GF-D8 (cell line): ENCODE measurements around the gene IMMP2L.
"Not testable (repeated sequence)": the region's sequence is repeated elsewhere in the genome, so short reads cannot be mapped to it uniquely, and the experiment has no call there.

Experiments
- DNase-seq: peaks from one replicate; lab custom pipeline; 2025; lab: John Stamatoyannopoulos, UW

The IMMP2L gene

GRCh38 chr7:111262293-111263116 lies 299.8 kb downstream of the IMMP2L start:
- no peak for DNase-seq

GRCh38 chr7:111261496-111261895 lies 300.8 kb downstream of the IMMP2L start:
- no peak for DNase-seq

GRCh38 chr7:111259991-111260390 lies 302.3 kb downstream of the IMMP2L start:
- DNase-seq: no peak

GRCh38 chr7:111256391-111256790 lies 305.9 kb downstream of the IMMP2L start:
- DNase-seq: no peak

GRCh38 chr7:111255576-111255975 lies 306.7 kb downstream of the IMMP2L start:
- no peak for DNase-seq

- DNase-seq: not testable (repeated sequence)
Observed at GRCh38 chr7:111251365-111251764, 310.9 kb downstream of the IMMP2L start.

- DNase-seq: not testable (repeated sequence)
Observed at GRCh38 chr7:111249807-111250206, 312.5 kb downstream of the IMMP2L start.

- no peak for DNase-seq
Observed at GRCh38 chr7:111242141-111242755, 320.0 kb downstream of the IMMP2L start.

GRCh38 chr7:111240371-111240770 lies 321.9 kb downstream of the IMMP2L start:
- no peak for DNase-seq

GRCh38 chr7:111239437-111239836 lies 322.9 kb downstream of the IMMP2L start:
- no peak for DNase-seq

- no peak for DNase-seq
Observed at GRCh38 chr7:111238886-111239285, 323.4 kb downstream of the IMMP2L start.

GRCh38 chr7:111235709-111236108 lies 326.6 kb downstream of the IMMP2L start:
- DNase-seq: no peak

GRCh38 chr7:111232249-111233084 lies 329.8 kb downstream of the IMMP2L start:
- no peak for DNase-seq

GRCh38 chr7:111229916-111230315 lies 332.4 kb downstream of the IMMP2L start:
- no peak for DNase-seq

GRCh38 chr7:111229181-111229740 lies 333.0 kb downstream of the IMMP2L start:
- DNase-seq: no peak

GRCh38 chr7:111228437-111228836 lies 333.9 kb downstream of the IMMP2L start:
- no peak for DNase-seq

- no peak for DNase-seq
Observed at GRCh38 chr7:111226800-111227199, 335.5 kb downstream of the IMMP2L start.

- no peak for DNase-seq
Observed at GRCh38 chr7:111224354-111225231, 337.7 kb downstream of the IMMP2L start.

GRCh38 chr7:111223802-111224253 lies 338.5 kb downstream of the IMMP2L start:
- DNase-seq: no peak

GRCh38 chr7:111215550-111215949 lies 346.7 kb downstream of the IMMP2L start:
- no peak for DNase-seq

GRCh38 chr7:111212857-111213523 lies 349.3 kb downstream of the IMMP2L start:
- no peak for DNase-seq
